GM18498 (cell line): Measurements from ENCODE around the gene SULF2.

Source experiments
- ATAC-seq: cut with Tn5 transposase; IDR thresholded peaks from one replicate; pipeline ENCODE4 v1.9.1; 2021; ENCODE audit warnings: mild to moderate bottlenecking, moderate library complexity; ENCODE audit not compliant: unreplicated experiment

The SULF2 gene

DNA sequence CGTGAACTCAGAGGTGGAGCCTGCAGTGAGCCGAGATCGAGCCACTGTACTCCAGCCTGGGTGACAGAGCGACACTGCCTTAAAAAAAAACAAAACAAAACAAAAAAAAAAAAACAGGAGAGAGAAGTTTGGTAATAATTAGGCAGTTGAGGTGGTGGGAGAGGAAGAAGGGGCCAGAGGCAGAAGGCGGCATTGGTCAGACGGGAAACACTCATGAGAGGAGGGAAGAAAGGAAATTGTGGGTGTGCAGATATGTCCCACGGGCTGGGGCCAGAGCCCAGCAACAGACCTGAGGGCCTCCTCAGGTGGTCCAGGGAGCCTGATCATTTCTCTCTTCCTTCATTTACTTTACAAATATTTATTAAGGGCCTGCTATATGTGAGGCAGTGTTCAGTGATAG is 20.0 kb downstream of the SULF2 start:
- ATAC-seq, result no peak

DNA sequence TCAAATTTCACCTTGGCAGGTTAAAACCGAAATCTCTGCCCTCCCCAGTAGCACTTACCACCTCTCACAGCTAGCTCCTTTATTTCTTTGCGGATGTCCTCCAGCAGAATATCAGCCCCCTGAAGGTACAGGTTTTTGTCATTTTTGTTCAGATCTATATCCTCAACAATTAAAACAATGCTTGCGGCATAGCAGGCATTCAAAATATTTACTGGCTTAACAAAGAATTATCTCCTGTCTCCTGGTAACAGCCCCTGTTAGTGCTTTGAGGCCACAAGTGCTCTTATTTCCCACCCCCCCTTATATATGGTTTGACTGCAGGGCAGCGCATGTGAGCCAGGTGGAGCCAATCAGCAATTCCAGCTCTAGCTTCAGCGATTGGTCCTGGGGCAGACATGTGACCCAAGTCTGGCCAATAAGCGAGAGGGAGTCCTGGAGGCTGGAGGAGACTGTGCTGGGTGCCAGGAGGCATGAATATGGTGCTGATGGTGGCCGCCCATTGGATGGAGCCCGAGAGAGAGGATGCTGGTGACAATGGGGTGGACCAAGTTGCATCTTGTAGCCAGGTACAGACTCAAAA is 21.0 kb downstream of the SULF2 start:
- ATAC-seq, result no peak

- ATAC-seq, result no peak
Measured at GRCh38 chr20:47762699-47763268, 22.5 kb downstream of the SULF2 start.

DNA sequence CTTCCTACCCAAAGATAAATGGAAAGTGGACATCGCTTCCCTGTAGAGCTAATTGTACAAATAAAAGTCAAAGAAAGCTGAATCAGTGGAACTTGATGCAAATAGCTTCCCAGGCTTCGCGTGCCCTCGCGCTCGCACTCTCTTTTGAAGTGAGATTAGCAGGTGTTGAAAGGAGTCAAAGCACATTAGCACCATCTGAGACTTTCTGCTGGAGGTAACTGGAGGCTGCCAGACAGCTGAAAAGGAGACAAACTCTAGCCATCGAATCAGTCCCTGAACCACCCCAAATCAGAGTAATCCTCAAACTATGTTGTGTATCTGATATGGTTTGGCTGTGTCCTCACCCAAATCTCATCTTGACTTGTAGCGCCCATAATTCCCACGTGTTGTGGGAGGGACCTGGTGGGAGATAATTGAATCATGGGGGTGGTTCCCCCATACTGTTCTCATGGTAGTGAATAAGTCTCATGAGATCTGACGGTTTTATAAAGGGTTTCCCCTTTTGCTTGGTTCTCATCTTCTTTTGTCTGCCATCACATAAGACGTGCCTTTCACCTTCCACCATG is 23.7 kb downstream of the SULF2 start:
- no peak for ATAC-seq

DNA sequence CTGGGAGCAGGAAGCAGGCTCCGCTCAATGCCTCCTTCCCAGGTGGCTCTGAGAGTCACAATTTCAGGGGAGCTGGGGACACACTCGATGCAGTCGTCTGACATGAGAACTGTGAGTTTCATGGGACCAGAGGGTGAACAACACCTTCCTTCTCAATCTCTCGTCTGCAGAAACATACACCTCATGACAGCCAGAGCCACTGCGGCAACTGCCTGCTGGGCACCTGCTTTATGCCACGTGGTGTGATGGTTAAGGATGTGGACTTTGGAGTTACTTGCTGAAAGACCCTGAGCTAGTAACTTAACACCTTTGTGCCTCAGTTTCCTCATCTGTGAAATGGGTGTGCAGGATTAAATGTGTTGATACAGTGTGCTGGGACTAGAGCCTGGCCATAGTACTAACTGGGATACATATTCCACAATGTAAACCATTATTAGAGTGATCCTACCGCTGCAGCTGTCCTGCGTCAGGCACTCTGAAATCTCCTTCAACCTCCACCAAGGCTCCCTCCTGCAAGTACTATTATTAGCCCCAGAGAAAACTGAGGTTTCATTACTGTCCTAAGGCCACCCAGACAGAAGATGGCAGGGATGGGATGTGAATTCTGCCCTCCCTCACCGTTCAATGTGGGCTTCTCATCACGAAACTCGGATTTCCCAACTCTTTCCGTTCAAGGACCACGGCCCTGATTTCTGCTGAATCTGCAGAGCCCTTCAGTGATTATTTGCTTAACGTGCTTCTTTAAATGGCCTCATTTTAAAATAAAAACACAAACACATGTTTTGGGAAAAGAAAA is 24.4 kb downstream of the SULF2 start:
- no peak for ATAC-seq

GRCh38 chr20:47758517-47759450 is 26.5 kb downstream of the SULF2 start:
- no peak for ATAC-seq

DNA sequence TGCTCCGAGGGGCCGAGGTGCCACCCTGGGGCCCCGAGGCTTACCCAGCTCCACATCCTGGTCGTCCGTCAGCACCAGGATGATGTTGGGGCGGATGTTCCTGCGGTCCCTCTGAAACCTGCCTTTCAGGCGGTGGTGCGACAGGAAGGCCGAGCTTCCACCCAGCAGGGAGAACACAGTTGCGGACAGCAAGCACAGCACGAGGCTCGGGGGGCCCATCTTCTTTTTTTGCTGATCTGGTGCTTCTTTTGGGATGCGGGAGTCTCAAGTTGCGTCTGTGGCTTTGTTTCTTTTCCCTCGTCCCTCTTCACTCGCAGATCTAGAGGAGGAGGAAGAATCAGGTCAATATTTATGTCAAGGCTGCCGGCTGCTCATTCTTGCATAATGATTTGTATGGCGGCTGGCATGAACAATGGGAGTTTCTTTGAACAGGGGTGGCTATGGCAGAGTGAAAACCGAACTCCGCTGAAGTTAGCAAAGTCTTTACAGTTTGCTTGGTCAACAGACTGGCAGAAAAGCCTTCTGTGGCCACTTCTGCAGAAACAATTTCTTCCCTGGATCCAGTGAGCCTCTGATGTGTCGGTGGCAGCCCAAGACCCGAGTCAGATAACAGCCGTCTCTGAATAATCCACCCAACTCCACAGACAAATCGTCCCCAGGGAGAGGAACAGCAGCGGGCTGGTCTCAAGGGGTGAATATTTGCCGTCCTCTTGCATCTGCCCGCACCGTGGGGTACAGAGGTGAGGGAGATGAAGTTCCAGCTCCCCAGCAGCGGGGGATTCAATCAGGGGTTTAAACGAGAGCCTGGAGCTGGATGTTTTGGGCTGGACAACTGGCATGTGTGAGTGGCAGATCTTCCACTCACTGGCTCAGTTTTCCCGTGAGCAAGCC is 27.9 kb downstream of the SULF2 start:
- ATAC-seq, result no peak

GRCh38 chr20:47754946-47755652 is 30.2 kb downstream of the SULF2 start:
- no peak for ATAC-seq

DNA sequence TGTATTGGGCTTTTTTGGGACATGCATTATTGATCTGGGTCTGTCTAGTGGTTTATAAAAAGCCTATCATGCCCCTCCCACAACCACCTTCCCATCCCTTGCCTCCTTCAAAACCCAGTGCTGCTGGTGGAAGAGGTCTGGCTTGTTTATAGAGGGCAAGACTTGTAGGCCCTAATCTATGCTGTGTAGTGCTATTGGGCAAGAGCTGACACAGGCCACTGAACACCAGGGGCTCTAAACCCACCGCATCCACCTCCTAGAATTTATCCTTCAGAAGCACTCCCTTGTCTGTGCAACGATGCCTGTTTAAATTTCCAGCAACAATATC is 30.9 kb downstream of the SULF2 start:
- ATAC-seq, result no peak

DNA sequence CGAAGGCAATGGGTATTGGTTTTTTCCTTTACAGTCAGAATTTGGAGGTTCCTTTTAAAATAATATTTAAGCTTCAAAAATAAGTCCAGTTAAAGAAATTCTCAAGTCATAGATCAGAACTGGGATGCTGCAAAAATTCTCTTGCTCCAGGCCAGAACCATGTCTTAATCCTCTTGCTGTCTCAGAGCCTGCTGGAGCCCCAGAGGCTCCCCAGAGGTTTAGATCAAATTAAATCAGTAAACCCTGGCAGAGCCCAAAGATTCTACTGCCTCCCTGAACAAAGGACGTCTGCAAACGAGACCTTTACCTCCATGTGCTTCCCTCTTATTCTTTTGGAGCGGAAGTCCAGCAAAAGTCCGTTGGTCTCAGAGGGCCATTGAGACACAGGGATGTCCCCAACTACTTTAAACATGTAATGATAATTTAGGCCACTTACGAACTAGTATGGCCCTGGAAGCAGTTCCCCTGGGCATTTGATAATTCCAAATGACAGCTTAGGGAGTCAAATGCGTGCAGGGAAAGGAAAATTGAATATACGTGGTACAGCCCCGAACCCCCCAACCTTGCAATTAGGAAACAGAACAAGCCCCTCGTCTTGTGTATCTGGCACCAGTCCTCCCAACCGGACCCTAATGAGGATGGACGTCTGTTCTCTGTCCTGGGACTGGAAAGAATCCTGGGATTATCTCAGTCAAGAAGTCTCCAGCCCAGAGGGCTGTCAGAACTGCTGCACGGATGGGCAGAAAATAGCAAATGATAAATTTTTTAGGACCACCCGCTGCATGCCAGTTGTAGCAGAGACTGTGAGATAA is 31.5 kb downstream of the SULF2 start:
- ATAC-seq, result no peak

DNA sequence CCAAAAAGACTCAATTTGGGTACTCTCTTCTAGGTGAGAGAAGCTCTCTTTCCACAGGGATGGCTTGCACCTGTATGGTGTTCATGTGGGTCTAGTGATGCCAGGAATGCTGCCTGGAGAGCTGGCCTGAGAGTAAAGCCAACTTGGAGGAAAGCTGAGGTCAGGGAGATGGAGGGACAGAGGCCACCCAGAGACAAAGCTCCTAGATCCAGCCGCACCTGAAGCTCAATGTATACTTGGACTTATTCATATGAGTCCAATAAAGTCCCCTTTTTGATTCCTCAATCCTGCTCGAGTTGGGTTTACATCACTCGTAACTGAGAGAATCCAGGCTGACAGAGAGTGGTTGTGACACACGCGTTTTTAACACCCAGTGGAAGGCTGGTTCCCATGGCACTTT is 33.8 kb downstream of the SULF2 start:
- ATAC-seq, result no peak

DNA sequence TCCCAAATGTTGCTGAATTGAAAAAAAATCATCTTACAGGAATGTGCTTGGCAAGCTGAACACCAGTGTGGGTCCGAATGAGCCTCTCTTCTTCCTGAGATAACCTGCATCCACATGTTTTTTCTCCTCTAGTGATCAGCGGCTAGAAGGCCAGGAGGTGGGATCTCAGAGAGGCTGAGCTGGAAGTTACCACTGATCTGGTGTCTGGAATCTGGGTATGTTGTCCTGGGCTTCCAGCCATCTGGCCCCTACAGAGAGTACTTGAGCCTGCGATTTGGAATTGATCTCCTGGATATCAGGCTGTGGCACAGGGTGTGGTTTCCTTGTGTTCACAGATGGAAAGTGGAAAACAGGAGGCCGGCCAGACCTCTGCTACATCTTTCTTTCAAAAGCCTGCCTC is 35.9 kb downstream of the SULF2 start:
- ATAC-seq, result no peak

- ATAC-seq, result no peak
Measured at GRCh38 chr20:47748823-47749222, 36.5 kb downstream of the SULF2 start.

GRCh38 chr20:47748069-47748468 is 37.2 kb downstream of the SULF2 start:
- ATAC-seq, result no peak

- no peak for ATAC-seq
Measured at GRCh38 chr20:47747669-47748031, 37.6 kb downstream of the SULF2 start.

DNA sequence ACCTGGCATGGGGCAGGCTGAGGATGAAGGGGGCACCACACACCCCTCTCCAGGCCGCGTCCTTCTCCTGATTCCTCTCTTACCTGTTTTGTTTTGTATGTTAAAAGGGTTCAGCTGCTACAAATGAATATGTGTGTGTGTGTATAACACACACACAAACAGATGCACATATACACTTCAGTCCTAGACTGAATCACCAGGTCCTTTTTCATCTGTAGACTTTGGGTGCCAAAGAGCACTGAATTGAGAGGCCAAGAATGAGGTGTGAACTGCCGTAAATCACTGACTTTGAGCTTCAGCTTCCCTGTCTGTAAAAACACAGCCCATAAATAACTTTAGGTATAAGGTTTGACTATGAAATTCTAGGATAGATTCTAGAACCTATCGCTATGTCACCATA is 40.5 kb downstream of the SULF2 start:
- ATAC-seq, result no peak

DNA sequence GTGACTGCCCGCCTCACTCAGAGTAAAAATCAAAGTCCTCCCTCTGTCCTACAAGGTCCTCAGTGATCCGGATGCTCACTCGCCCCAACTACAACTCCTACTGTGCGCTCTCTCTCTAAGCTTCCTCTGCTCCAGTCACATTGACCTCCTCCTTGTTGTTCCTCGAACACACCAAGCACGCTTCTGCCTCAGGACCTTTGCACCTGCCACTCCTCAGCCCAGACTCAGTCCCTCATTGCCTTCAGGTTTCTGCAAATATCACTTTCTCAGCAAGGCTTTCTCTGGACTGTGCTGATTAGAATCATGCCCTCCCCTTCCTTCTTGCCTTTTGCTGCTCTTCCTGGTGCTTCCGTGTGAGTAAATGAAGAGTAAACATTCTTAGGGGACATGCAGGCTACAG is 41.6 kb downstream of the SULF2 start:
- ATAC-seq, result no peak

DNA sequence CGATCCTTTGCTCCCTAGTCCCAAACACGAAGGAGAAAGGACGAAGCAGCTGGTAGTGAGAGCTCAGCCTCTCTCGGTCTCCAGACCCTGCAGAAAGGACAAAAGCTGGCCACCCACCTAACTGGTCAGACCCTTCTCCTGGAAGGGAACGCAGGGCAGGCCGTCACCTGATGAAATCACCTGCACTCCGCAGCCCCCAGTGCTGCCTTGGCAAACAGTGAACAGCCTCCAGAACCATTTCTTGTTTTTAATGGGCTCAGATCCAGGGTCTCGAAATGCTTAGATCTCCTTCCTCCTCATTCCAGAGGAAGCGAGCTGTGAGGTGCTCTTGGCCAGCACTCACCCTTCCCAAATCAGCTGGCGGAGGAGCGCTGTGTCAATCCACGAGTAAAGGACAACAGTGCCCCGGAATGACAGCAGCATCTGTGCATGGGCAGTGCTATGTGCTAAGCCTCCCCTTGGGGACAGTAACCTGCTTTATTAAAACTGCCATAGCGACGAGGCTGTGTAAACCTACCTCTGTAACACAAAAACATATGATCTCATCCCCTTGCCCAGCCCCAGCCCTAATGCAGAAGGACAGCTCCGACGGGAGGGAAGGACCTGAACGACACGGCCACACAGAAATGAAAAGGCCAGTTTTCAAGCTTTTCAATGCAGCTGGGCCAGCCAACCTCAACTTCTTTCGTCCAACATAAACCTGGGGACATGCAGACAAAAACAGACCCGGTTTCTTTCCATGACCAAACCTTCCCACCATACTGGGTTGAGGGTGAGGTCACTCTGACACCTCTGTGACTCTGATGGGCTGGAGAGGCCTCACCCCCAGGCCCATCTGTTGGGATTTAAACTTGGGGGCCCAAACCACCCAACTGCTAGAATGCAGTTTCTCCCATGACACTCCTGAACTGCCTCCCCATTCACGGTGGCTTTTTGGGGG is 43.3 kb downstream of the SULF2 start:
- ATAC-seq, result no peak
